ENCODE measurements around the gene LAYN.

Gene LAYN

GRCh38 chr11:111562692-111563389, 22.3 kb downstream of the LAYN start:
- no peak for DNase-seq

- DNase-seq = peak; percentile 92
Observed at GRCh38 chr11:111565114-111565720, 24.7 kb downstream of the LAYN start.

GRCh38 chr11:111566324-111566723, 25.8 kb downstream of the LAYN start:
- no peak for DNase-seq

- no peak for DNase-seq
Observed at GRCh38 chr11:111569476-111569875, 29.0 kb downstream of the LAYN start.

- no peak for DNase-seq
Observed at GRCh38 chr11:111570796-111571195, 30.3 kb downstream of the LAYN start.

GRCh38 chr11:111571829-111572501, 31.4 kb downstream of the LAYN start:
- no peak for DNase-seq

GRCh38 chr11:111572581-111572980, 32.1 kb downstream of the LAYN start:
- DNase-seq = no peak

- peak; percentile 58 for DNase-seq
Observed at GRCh38 chr11:111573821-111574249, 33.3 kb downstream of the LAYN start.

GRCh38 chr11:111574373-111575225, 34.1 kb downstream of the LAYN start:
- peak; percentile 5 for DNase-seq

- DNase-seq = no peak
Observed at GRCh38 chr11:111575740-111576139, 35.2 kb downstream of the LAYN start.

GRCh38 chr11:111577821-111578220, 37.3 kb downstream of the LAYN start:
- no peak for DNase-seq

- DNase-seq = no peak
Observed at GRCh38 chr11:111581341-111581740, 40.8 kb downstream of the LAYN start.

- DNase-seq = no peak
Observed at GRCh38 chr11:111582163-111582562, 41.6 kb downstream of the LAYN start.

GRCh38 chr11:111582881-111583280, 42.4 kb downstream of the LAYN start:
- DNase-seq = no peak

- DNase-seq = no peak
Observed at GRCh38 chr11:111585371-111585770, 44.9 kb downstream of the LAYN start.

GRCh38 chr11:111586388-111586831, 45.9 kb downstream of the LAYN start:
- DNase-seq = peak; percentile 74

- no peak for DNase-seq
Observed at GRCh38 chr11:111589114-111589513, 48.6 kb downstream of the LAYN start.

GRCh38 chr11:111589886-111590499, 49.5 kb downstream of the LAYN start:
- DNase-seq = no peak

GRCh38 chr11:111591187-111591960, 50.9 kb downstream of the LAYN start:
- no peak for DNase-seq

GRCh38 chr11:111592491-111592890, 52.0 kb downstream of the LAYN start:
- DNase-seq = no peak

GRCh38 chr11:111596319-111596718, 55.8 kb downstream of the LAYN start:
- DNase-seq = no peak

- no peak for DNase-seq
Observed at GRCh38 chr11:111598148-111598547, 57.6 kb downstream of the LAYN start.
